ENCODE data around the gene PCK1. TPM values are rescaled to one million over a fixed set of nuclear protein-coding genes. Genes with fewer than 3 reads are reported as not detected.

PCK1 gene
- polyA plus RNA-seq, 3 donors: not detected

DNA sequence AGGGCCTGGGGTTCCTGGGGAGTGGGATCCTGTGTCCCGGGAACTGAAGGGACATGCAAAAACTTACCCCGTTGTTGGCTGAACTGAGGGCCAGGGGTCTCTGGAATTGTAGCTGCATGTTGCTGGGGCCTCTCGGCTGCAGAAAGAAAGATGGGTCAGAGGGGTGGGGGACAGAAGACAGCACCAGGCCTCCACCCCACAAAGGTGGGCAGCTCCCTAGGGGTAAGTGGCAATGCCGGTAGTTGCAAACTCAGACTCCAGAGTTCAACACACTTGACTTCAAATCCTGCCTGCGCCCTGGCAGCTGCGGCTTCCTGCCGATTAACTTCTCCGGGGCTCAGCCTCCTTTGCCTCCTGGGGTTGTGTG lies 54.5 kb downstream of the PCK1 start:
- no peaks in the 10 kb centered on the region for H4K20me1 ChIP-seq (ENCODE audit: insufficient read depth, low read length)
- intact Hi-C loops (cut with micrococcal nuclease): no loop called here
- H3K4me2 ChIP-seq (replicated peaks; ENCODE audit: extremely low read depth, low read length, poor library complexity, severe bottlenecking): no peak overlapping the region
- Mint-ChIP-seq H3K36me3 (peaks cover 7 to 47% of the 10 kb centered on the region in 2 donors), H3K27ac (peak overlapping the region in 1 of 7 donors; percentile 50), H3K9me3 (peaks cover 0 to 3% (median 0%) of the 10 kb centered on the region in 7 donors), H3K27me3 (ENCODE audit: low read depth in 3 of 3) (peaks cover 7 to 22% (median 13%) of the 10 kb centered on the region in 3 donors), H3K4me1 (peaks cover 37% of the 10 kb centered on the region), H3K4me3 (peak overlapping the region in 1 of 2 donors; percentile 7)
- DNase-seq: no peak
- H3K4me3 ChIP-seq (replicated peaks in 1 of 3; ENCODE audit: low read depth in 2 of 3, low read length in 3 of 3): no peak overlapping the region
- no peak overlapping the region for H3K27ac ChIP-seq (ENCODE audit: low read depth in 1 of 2, low read length in 2 of 2)
- no peaks in the 10 kb centered on the region for H3K79me2 ChIP-seq (ENCODE audit: insufficient read depth, low read length)
- H3K27me3 ChIP-seq (ENCODE audit: control insufficient read depth in 2 of 2, insufficient read depth in 2 of 2, low read length in 2 of 2): no peaks in the 10 kb centered on the region
- no peak overlapping the region for H3K9ac ChIP-seq (ENCODE audit: insufficient read depth, low read length, poor library complexity, severe bottlenecking)
- TF ChIP-seq, protein P1, sequence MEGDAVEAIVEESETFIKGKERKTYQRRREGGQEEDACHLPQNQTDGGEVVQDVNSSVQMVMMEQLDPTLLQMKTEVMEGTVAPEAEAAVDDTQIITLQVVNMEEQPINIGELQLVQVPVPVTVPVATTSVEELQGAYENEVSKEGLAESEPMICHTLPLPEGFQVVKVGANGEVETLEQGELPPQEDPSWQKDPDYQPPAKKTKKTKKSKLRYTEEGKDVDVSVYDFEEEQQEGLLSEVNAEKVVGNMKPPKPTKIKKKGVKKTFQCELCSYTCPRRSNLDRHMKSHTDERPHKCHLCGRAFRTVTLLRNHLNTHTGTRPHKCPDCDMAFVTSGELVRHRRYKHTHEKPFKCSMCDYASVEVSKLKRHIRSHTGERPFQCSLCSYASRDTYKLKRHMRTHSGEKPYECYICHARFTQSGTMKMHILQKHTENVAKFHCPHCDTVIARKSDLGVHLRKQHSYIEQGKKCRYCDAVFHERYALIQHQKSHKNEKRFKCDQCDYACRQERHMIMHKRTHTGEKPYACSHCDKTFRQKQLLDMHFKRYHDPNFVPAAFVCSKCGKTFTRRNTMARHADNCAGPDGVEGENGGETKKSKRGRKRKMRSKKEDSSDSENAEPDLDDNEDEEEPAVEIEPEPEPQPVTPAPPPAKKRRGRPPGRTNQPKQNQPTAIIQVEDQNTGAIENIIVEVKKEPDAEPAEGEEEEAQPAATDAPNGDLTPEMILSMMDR (IDR thresholded peaks at IDR 0.05): no peak
- H3K9me3 ChIP-seq (replicated peaks in 1 of 2; ENCODE audit: control insufficient read depth in 1 of 2, insufficient read depth in 1 of 2, low read length in 2 of 2): no peaks in the 10 kb centered on the region
- H2AFZ ChIP-seq (ENCODE audit: insufficient read depth, low read depth, low read length, poor library complexity, severe bottlenecking): no peak overlapping the region
- H3K4me1 ChIP-seq (ENCODE audit: control insufficient read depth in 1 of 2, insufficient read depth in 2 of 2, low read length in 2 of 2): peaks cover 27% of the 10 kb centered on the region in 2 donors
- 90% methylated on average over 2 of the region's 8 CpGs for WGBS (ENCODE audit: insufficient coverage)
- peaks cover 2 to 24% of the 10 kb centered on the region in 2 donors for H3K36me3 ChIP-seq (replicated peaks in 1 of 2; ENCODE audit: control insufficient read depth in 1 of 2, insufficient read depth in 2 of 2, low read length in 2 of 2)

DNA sequence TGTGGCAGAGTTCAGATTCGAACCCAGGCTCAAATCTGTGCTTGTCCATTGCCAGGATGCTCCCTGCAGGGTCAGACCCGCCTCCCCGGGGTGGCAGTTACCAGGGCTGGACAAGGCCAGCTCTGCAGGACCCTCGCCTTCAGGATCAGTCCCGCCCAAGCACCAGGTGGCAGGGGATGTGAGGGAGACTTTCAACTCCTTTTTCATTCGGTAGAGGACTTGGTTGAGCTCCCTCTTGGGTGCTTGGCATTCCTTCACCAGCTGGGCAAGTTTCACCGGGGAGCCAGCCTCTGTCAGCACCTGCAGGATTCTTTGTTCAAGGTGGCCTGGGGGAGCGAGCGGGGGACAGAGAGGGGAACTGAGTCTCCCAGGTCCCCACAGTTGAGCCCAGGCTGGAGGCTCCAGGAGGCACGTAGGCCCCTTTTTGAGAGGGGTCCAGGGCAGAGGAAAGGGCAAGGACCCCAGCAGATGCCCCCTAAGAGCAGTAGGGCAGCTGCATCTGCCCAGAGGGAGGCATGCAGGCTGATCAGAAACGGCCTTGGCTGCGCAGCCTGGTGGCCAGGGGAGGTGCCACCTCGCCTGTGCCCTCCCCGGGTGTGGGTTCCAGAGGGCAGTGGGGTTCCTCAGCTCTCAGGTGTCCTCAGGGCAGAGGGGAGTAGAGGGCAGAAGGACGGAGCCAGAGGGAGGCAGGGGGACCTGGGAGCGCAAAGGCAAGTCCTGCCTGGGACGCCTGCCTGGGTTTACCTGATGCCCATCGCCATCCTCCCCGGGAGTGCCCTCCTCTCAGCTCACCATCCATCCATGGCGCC lies 55.4 kb downstream of the PCK1 start:
- Mint-ChIP-seq H3K4me1 (peaks cover 46% of the 10 kb centered on the region), H3K36me3 (peaks cover 7 to 42% of the 10 kb centered on the region in 2 donors), H3K9me3 (no peaks in the 10 kb centered on the region), H3K4me3 (no peak overlapping the region), H3K27ac (peak overlapping the region in 3 of 7 donors; percentile 23 to 68 (median 38)), H3K27me3 (ENCODE audit: low read depth in 3 of 3) (peaks cover 2 to 18% (median 16%) of the 10 kb centered on the region in 3 donors)
- WGBS (ENCODE audit: insufficient coverage): 97% methylated on average over 15 of the region's 20 CpGs
- TF ChIP-seq, protein P1 (IDR thresholded peaks at IDR 0.05): no peak
- Histone ChIP-seq H3K27me3 (ENCODE audit: control insufficient read depth in 2 of 2, insufficient read depth in 2 of 2, low read length in 2 of 2) (no peaks in the 10 kb centered on the region), H2AFZ (ENCODE audit: insufficient read depth, low read depth, low read length, poor library complexity, severe bottlenecking) (no peak overlapping the region), H3K36me3 (replicated peaks in 1 of 2; ENCODE audit: control insufficient read depth in 1 of 2, insufficient read depth in 2 of 2, low read length in 2 of 2) (peaks cover 2 to 24% of the 10 kb centered on the region in 2 donors), H3K4me2 (replicated peaks; ENCODE audit: extremely low read depth, low read length, poor library complexity, severe bottlenecking) (no peak overlapping the region), H3K79me2 (ENCODE audit: insufficient read depth, low read length) (no peaks in the 10 kb centered on the region), H3K4me3 (replicated peaks in 1 of 3; ENCODE audit: low read depth in 2 of 3, low read length in 3 of 3) (no peak overlapping the region), H3K27ac (ENCODE audit: low read depth in 1 of 2, low read length in 2 of 2) (no peak overlapping the region), H3K4me1 (ENCODE audit: control insufficient read depth in 1 of 2, insufficient read depth in 2 of 2, low read length in 2 of 2) (peaks cover 36% of the 10 kb centered on the region in 2 donors), H4K20me1 (ENCODE audit: insufficient read depth, low read length) (no peaks in the 10 kb centered on the region), H3K9me3 (replicated peaks in 1 of 2; ENCODE audit: control insufficient read depth in 1 of 2, insufficient read depth in 1 of 2, low read length in 2 of 2) (no peaks in the 10 kb centered on the region), H3K9ac (ENCODE audit: insufficient read depth, low read length, poor library complexity, severe bottlenecking) (no peak overlapping the region)
- DNase-seq: no peak
- intact Hi-C loops (cut with micrococcal nuclease): no loop called here

Measured in CD14-positive monocyte (primary cell).